HCT116 (cell line): ENCODE measurements around the gene CD27. TPM values are rescaled to one million over a fixed set of nuclear protein-coding genes. Genes with fewer than 3 reads are reported as not detected.

Experiments
- ATAC-seq: fragments of 200-7000 bp; cut with Tn5 transposase; 2 replicates; pipeline ENCODE4 v1.9.1; 2020; ENCODE audit warnings: mild to moderate bottlenecking, moderate library complexity
- BruUV-seq: library from RNA; stranded (reverse); fragments of 400-500 nt; replicated peaks from 2 replicates; lab custom pipeline; 2021; lab: Mats Ljungman, UMichigan
- CTCF ChIA-PET: fragments of 300-600 bp; sonication (Branson Sonifier 250); formaldehyde crosslinking; loops from one replicate; lab custom pipeline; 2021; ENCODE audit warnings: antibody characterized with exemption; lab: Charles Lee
- POLR2A ChIA-PET: fragments of 300-600, 350-600 bp; sonication (Branson Sonifier 250); formaldehyde crosslinking; loops from one replicate; lab custom pipeline; 2021; ENCODE audit warnings: antibody characterized with exemption; lab: Charles Lee
- RAD21 ChIA-PET, 2 experiments: fragments of 300-600 bp; sonication (Branson Sonifier 250); formaldehyde crosslinking; loops; one replicate each; lab custom pipeline; 2023; ENCODE audit warnings: low total read pairs in 2 of 2; ENCODE audit not compliant: uncharacterized antibody in 2 of 2, unreplicated experiment in 2 of 2, low non-redundant PET in 1 of 2; lab: Charles Lee
- DNase-seq: peaks from one replicate; pipeline ENCODE4 v3.0.0-alpha.2; 2010; ENCODE audit warnings: low read depth, low spot score
- H2AFZ ChIP-seq: fragments of 200-600 bp; shearing (Covaris generic), sonication (generic); 2 replicates; pipeline ENCODE4 v1.6.1; 2017; ENCODE audit warnings: low read depth, mixed run types, mixed read lengths, antibody characterized with exemption, low read length; ENCODE audit not compliant: poor library complexity, severe bottlenecking
- H3K27ac ChIP-seq: 2 replicates; pipeline ENCODE4 v1.5.1; 2012; ENCODE audit warnings: low read depth, low read length
- H3K27me3 ChIP-seq: fragments of 200-600 bp; sonication (generic); 2 replicates; pipeline ENCODE4 v1.6.1; 2016; ENCODE audit warnings: mixed run types, low read length, mixed read lengths; ENCODE audit not compliant: insufficient read depth
- H3K36me3 ChIP-seq, 2 experiments: fragments of 200-500 bp in 1 of 2; fragments of 200-600 bp in 1 of 2; sonication (Bioruptor generic) in 1 of 2; sonication (generic) in 1 of 2; 2 replicates each; pipeline versions ENCODE4 v1.5.1 to v1.6.1; 2014 to 2016; ENCODE audit warnings: low read length in 2 of 2, inconsistent platforms in 1 of 2, mixed read lengths in 1 of 2, mixed run types in 1 of 2; ENCODE audit not compliant: insufficient read depth in 2 of 2, control insufficient read depth in 1 of 2
- H3K4me1 ChIP-seq, 2 experiments: fragments of 200-600 bp in 1 of 2; sonication (generic) in 1 of 2; 2 replicates each; pipeline versions ENCODE4 v1.5.1 to v1.6.1; 2012 to 2017; ENCODE audit warnings: low read length in 2 of 2, inconsistent platforms in 1 of 2, mild to moderate bottlenecking in 1 of 2, mixed read lengths in 1 of 2, mixed run types in 1 of 2, moderate library complexity in 1 of 2; ENCODE audit not compliant: insufficient read depth in 2 of 2, control insufficient read depth in 1 of 2
- H3K4me2 ChIP-seq: fragments of 200-600 bp; sonication (generic); 2 replicates; pipeline ENCODE4 v1.6.1; 2017; ENCODE audit warnings: mixed run types, low read length, mixed read lengths
- H3K4me3 ChIP-seq, 2 experiments: fragments of 200-600 bp in 1 of 2; sonication (generic) in 1 of 2; replicated peaks in 1 of 2; 2 replicates each; pipeline ENCODE4 v1.5.1; 2011 to 2016; ENCODE audit warnings: low read length in 2 of 2, control low read depth in 1 of 2, low read depth in 1 of 2, mild to moderate bottlenecking in 1 of 2, mixed read lengths in 1 of 2, mixed run types in 1 of 2
- H3K79me2 ChIP-seq: fragments of 200-600 bp; sonication (generic); 2 replicates; pipeline ENCODE4 v1.6.1; 2017; ENCODE audit warnings: mild to moderate bottlenecking, mixed run types, low read length, moderate library complexity, mixed read lengths; ENCODE audit not compliant: insufficient read depth
- H3K9ac ChIP-seq: fragments of 200-600 bp; sonication (generic); 2 replicates; pipeline ENCODE4 v1.6.1; 2016; ENCODE audit warnings: low read length, mixed read lengths
- H3K9me2 ChIP-seq: fragments of 200-600 bp; sonication (generic), shearing (Covaris generic); 2 replicates; pipeline ENCODE4 v1.6.1; 2017; ENCODE audit warnings: mixed run types, mild to moderate bottlenecking, moderate library complexity; ENCODE audit not compliant: insufficient read depth
- H3K9me3 ChIP-seq, 2 experiments: fragments of 200-500 bp in 1 of 2; fragments of 200-600 bp in 1 of 2; sonication (Bioruptor generic) in 1 of 2; sonication (generic) in 1 of 2; 2 replicates each; pipeline ENCODE4 v1.6.1; 2014 to 2017; ENCODE audit warnings: low read length in 2 of 2, mixed read lengths in 2 of 2, inconsistent platforms in 1 of 2, low read depth in 1 of 2, mild to moderate bottlenecking in 1 of 2, mixed run types in 1 of 2, moderate library complexity in 1 of 2; ENCODE audit not compliant: control insufficient read depth in 1 of 2, insufficient read depth in 1 of 2
- H4K20me1 ChIP-seq: fragments of 200-600 bp; sonication (generic), shearing (Covaris generic); 2 replicates; pipeline ENCODE4 v1.6.1; 2017; ENCODE audit warnings: mixed run types, mild to moderate bottlenecking, moderate library complexity; ENCODE audit not compliant: insufficient read depth
- ATF3 ChIP-seq: IDR thresholded peaks from 2 replicates; pipeline ENCODE4 v1.6.1; 2012
- CEBPB ChIP-seq: IDR thresholded peaks from 2 replicates; pipeline ENCODE4 v1.6.1; 2012; ENCODE audit warnings: low read depth
- CTCF ChIP-seq, 3 experiments: fragments of 200-600 bp in 1 of 3; sonication (generic) in 1 of 3; IDR thresholded peaks in 2 of 3; conservative IDR thresholded peaks in 1 of 3; 2 replicates each; pipeline ENCODE4 v1.5.1; 2012 to 2017; ENCODE audit warnings: low read depth in 2 of 3, low read length in 2 of 3, antibody characterized with exemption in 1 of 3, borderline replicate concordance in 1 of 3, control low read depth in 1 of 3, mild to moderate bottlenecking in 1 of 3, mixed read lengths in 1 of 3, mixed run types in 1 of 3, moderate library complexity in 1 of 3; ENCODE audit not compliant: insufficient read depth in 1 of 3
- EGR1 ChIP-seq: IDR thresholded peaks from 2 replicates; pipeline ENCODE4 v1.6.1; 2012; ENCODE audit warnings: low read depth
- ELF1 ChIP-seq: IDR thresholded peaks from 2 replicates; pipeline ENCODE4 v1.6.1; 2012; ENCODE audit warnings: low read depth, borderline replicate concordance
- EZH2 ChIP-seq: fragments of 200-600 bp; sonication (generic); IDR thresholded peaks from 2 replicates; pipeline ENCODE4 v1.6.1; 2017; ENCODE audit warnings: antibody characterized with exemption, mixed run types
- EZH2phosphoT487 ChIP-seq: fragments of 200-600 bp; IDR thresholded peaks from 2 replicates; pipeline ENCODE4 v1.6.1; 2018; ENCODE audit warnings: antibody characterized with exemption, borderline replicate concordance
- FOSL1 ChIP-seq: IDR thresholded peaks from 2 replicates; pipeline ENCODE4 v1.6.1; 2012; ENCODE audit warnings: low read depth
- JUND ChIP-seq: IDR thresholded peaks from 2 replicates; pipeline ENCODE4 v1.6.1; 2012
- MAX ChIP-seq: IDR thresholded peaks from 2 replicates; pipeline ENCODE4 v1.6.1; 2012
- POLR2A ChIP-seq: IDR thresholded peaks from 2 replicates; pipeline ENCODE4 v1.7.0; 2011; ENCODE audit warnings: borderline replicate concordance; ENCODE audit not compliant: insufficient read depth, insufficient read length; ENCODE audit errors: extremely low read depth
- POLR2AphosphoS5 ChIP-seq: IDR thresholded peaks from 2 replicates; pipeline ENCODE4 v1.6.1; 2011; ENCODE audit warnings: mild to moderate bottlenecking, low read depth, low read length, moderate library complexity
- RAD21 ChIP-seq: IDR thresholded peaks from 2 replicates; pipeline ENCODE4 v1.6.1; 2012; ENCODE audit warnings: low read depth, mild to moderate bottlenecking
- SIN3A ChIP-seq: IDR thresholded peaks from 2 replicates; pipeline ENCODE4 v1.6.1; 2012; ENCODE audit warnings: low read depth
- SP1 ChIP-seq: IDR thresholded peaks from 2 replicates; pipeline ENCODE4 v1.6.1; 2012; ENCODE audit warnings: low read depth
- SRF ChIP-seq: IDR thresholded peaks from 2 replicates; pipeline ENCODE4 v1.6.1; 2012; ENCODE audit warnings: low read depth
- TCF7L2 ChIP-seq: IDR thresholded peaks from 2 replicates; pipeline ENCODE4 v1.7.0; 2011; ENCODE audit warnings: borderline replicate concordance, inconsistent platforms; ENCODE audit not compliant: insufficient read depth, insufficient read length; ENCODE audit errors: extremely low read depth
- YY1 ChIP-seq: IDR thresholded peaks from 2 replicates; pipeline ENCODE4 v1.6.1; 2011; ENCODE audit warnings: low read length, low read depth, moderate library complexity, mild to moderate bottlenecking; ENCODE audit not compliant: insufficient replicate concordance; ENCODE audit errors: extremely low read depth
- ZBTB33 ChIP-seq: IDR thresholded peaks from 2 replicates; pipeline ENCODE4 v1.6.1; 2011; ENCODE audit warnings: mild to moderate bottlenecking, low read length, moderate library complexity; ENCODE audit not compliant: insufficient replicate concordance; ENCODE audit errors: extremely low read depth
- ZFX ChIP-seq: fragments of 450-650 bp; IDR thresholded peaks from 2 replicates; pipeline ENCODE4 v1.6.1; 2017
- intact Hi-C: fragments of 100-400 bp; cut with micrococcal nuclease; formaldehyde crosslinking; loops from 2 replicates; pipeline ENCODE4 v1.10.0; 2022
- total RNA-seq: library from RNA; stranded (reverse); gene quantifications from one replicate; pipeline ENCODE4 v1.2.1, GENCODE V29; 2021; ENCODE audit not compliant: unreplicated experiment

CD27 gene
- total RNA-seq, 1 experiment from 2014 or later = 0.25 TPM

- no peaks in the 10 kb centered on the region for H3K9me3 ChIP-seq
- no peaks in the 10 kb centered on the region for H3K79me2 ChIP-seq
- POLR2A ChIA-PET = interaction anchor here (1.3 to 1.8 kb wide), 2 partner anchors 32 to 96 kb away, joined by 5 read pairs; partner anchors contain the start of genes GAPDH and VAMP1
- H3K9ac ChIP-seq = no peak overlapping the region
- DNase-seq (no peak), ATAC-seq (no peak)
- H3K4me3 ChIP-seq = no peak overlapping the region
- H3K36me3 ChIP-seq = no peaks in the 10 kb centered on the region
- no peak overlapping the region for H3K27ac ChIP-seq
- no peaks in the 10 kb centered on the region for H4K20me1 ChIP-seq
- intact Hi-C loops = no loop called here
- TF ChIP-seq EZH2phosphoT487 = no peak
- TF ChIP-seq SP1 = no peak
- TF ChIP-seq CTCF (IDR thresholded peaks at IDR 0.05 in 2 of 3, conservative IDR thresholded peaks at IDR 0.05 in 1 of 3; ENCODE audit: borderline replicate concordance in 1 of 3, insufficient read depth in 1 of 3, low read depth in 2 of 3, low read length in 2 of 3) = no peak
- no peak for TF ChIP-seq TCF7L2
- no peak for TF ChIP-seq ZFX
- no peak overlapping the region for H2AFZ ChIP-seq
- no peak overlapping the region for H3K4me2 ChIP-seq
- H3K27me3 ChIP-seq = no peaks in the 10 kb centered on the region
- RAD21 ChIA-PET = no interaction called here
- no peaks in the 10 kb centered on the region for H3K9me2 ChIP-seq
- BruUV-seq = no TSS peak
- no peaks in the 10 kb centered on the region for H3K4me1 ChIP-seq
- CTCF ChIA-PET = no interaction called here
Measured at GRCh38 chr12:6438345-6438744, 6.4 kb upstream of the CD27 start.

- H4K20me1 ChIP-seq = no peaks in the 10 kb centered on the region
- no peak for ATAC-seq
- no peaks in the 10 kb centered on the region for H3K9me3 ChIP-seq
- H3K27ac ChIP-seq = no peak overlapping the region
- ChIA-PET RAD21 (no interaction called here), POLR2A (no interaction called here), CTCF (no interaction called here)
- H3K4me2 ChIP-seq = no peak overlapping the region
- H3K9me2 ChIP-seq = no peaks in the 10 kb centered on the region
- intact Hi-C loops = no loop called here
- no peak overlapping the region for H3K9ac ChIP-seq
- BruUV-seq = no TSS peak
- H3K79me2 ChIP-seq = no peaks in the 10 kb centered on the region
- no peak for DNase-seq
- H3K36me3 ChIP-seq = no peaks in the 10 kb centered on the region
- H3K27me3 ChIP-seq = no peaks in the 10 kb centered on the region
- H2AFZ ChIP-seq = no peak overlapping the region
- no peak overlapping the region for H3K4me3 ChIP-seq
- no peaks in the 10 kb centered on the region for H3K4me1 ChIP-seq
- TF ChIP-seq EGR1 (no peak), POLR2A (no peak), RAD21 (no peak), ZBTB33 (no peak), JUND (no peak), YY1 (no peak), CEBPB (no peak), ELF1 (no peak), ZFX (no peak), EZH2 (no peak), POLR2AphosphoS5 (no peak), SIN3A (no peak), MAX (no peak), FOSL1 (no peak), SRF (no peak), ATF3 (no peak)
Measured at GRCh38 chr12:6440391-6440790, 4.4 kb upstream of the CD27 start.
